GM23338 (cell line): ENCODE measurements around the gene TNS3. TPM values are rescaled to one million over a fixed set of nuclear protein-coding genes. Genes with fewer than 3 reads are reported as not detected.

Experiments used
- ATAC-seq: fragments of 200-7000 bp; cut with Tn5 transposase; 3 replicates; pipeline ENCODE4 v1.9.1; 2020
- DNase-seq: peaks from one replicate; pipeline ENCODE4 v3.0.0-alpha.2; 2015; ENCODE audit warnings: low spot score
- H2AFZ ChIP-seq: fragments of 200-600 bp; sonication (generic); 2 replicates; pipeline ENCODE4 v1.8.0; 2016; ENCODE audit warnings: antibody characterized with exemption, mild to moderate bottlenecking, moderate library complexity
- H3F3A ChIP-seq: fragments of 200-600 bp; sonication (generic); replicated peaks from 2 replicates; pipeline ENCODE4 v1.8.0; 2017; ENCODE audit warnings: antibody characterized with exemption, mixed run types, low read depth
- H3K27ac ChIP-seq: fragments of 200-600 bp; sonication (generic); 2 replicates; pipeline ENCODE4 v1.6.1; 2016; ENCODE audit warnings: low read depth
- H3K27me3 ChIP-seq: fragments of 200-600 bp; sonication (generic); 2 replicates; pipeline ENCODE4 v1.8.0; 2016; ENCODE audit warnings: mild to moderate bottlenecking, mixed run types, moderate library complexity; ENCODE audit not compliant: insufficient read depth
- H3K36me3 ChIP-seq: fragments of 200-600 bp; sonication (generic); 2 replicates; pipeline ENCODE4 v1.8.0; 2016; ENCODE audit warnings: mild to moderate bottlenecking; ENCODE audit not compliant: insufficient read depth
- H3K4me1 ChIP-seq: fragments of 200-600 bp; sonication (generic); 2 replicates; pipeline ENCODE4 v1.8.0; 2016; ENCODE audit warnings: mild to moderate bottlenecking, moderate library complexity; ENCODE audit not compliant: insufficient read depth
- H3K4me2 ChIP-seq: fragments of 200-600 bp; sonication (generic); 2 replicates; pipeline ENCODE4 v1.7.1; 2017; ENCODE audit warnings: mixed run types
- H3K4me3 ChIP-seq: fragments of 200-600 bp; sonication (generic); 2 replicates; pipeline ENCODE4 v1.6.1; 2016; ENCODE audit warnings: mixed run types
- H3K79me2 ChIP-seq: fragments of 200-600 bp; sonication (generic); replicated peaks from 2 replicates; pipeline ENCODE4 v1.8.0; 2017; ENCODE audit warnings: mild to moderate bottlenecking; ENCODE audit not compliant: insufficient read depth
- H3K9me2 ChIP-seq: fragments of 200-600 bp; sonication (generic); 2 replicates; pipeline ENCODE4 v1.8.0; 2017; ENCODE audit not compliant: insufficient read depth
- H4K20me1 ChIP-seq: fragments of 200-600 bp; sonication (generic); replicated peaks from 2 replicates; pipeline ENCODE4 v1.8.0; 2017; ENCODE audit warnings: mild to moderate bottlenecking; ENCODE audit not compliant: insufficient read depth
- H3K27ac Mint-ChIP-seq: 2 replicates; pipeline ENCODE4 v1.8.0; 2020; ENCODE audit warnings: inconsistent platforms, mild to moderate bottlenecking, moderate library complexity, mixed read lengths
- H3K27me3 Mint-ChIP-seq: 3 replicates; pipeline ENCODE4 v1.8.0; 2022; ENCODE audit warnings: low read depth, mild to moderate bottlenecking, moderate library complexity, mixed read lengths, inconsistent platforms; ENCODE audit not compliant: insufficient read depth, poor library complexity
- H3K36me3 Mint-ChIP-seq: 3 replicates; pipeline ENCODE4 v1.8.0; 2021; ENCODE audit warnings: low read depth, mild to moderate bottlenecking, inconsistent platforms, moderate library complexity, mixed read lengths
- H3K4me1 Mint-ChIP-seq: 3 replicates; pipeline ENCODE4 v1.8.0; 2020; ENCODE audit warnings: mild to moderate bottlenecking, inconsistent platforms, mixed read lengths
- H3K4me3 Mint-ChIP-seq: 3 replicates; pipeline ENCODE4 v1.8.0; 2021; ENCODE audit warnings: moderate library complexity, mild to moderate bottlenecking, inconsistent platforms, mixed read lengths
- H3K9me3 Mint-ChIP-seq: 3 replicates; pipeline ENCODE4 v1.8.0; 2020; ENCODE audit warnings: moderate library complexity, mild to moderate bottlenecking, inconsistent platforms, mixed read lengths
- CREB1 ChIP-seq: fragments of 250-450 bp; sonication (Bioruptor Pico); IDR thresholded peaks from 2 replicates; pipeline ENCODE4 v1.5.0; 2020; ENCODE audit warnings: low read depth, mild to moderate bottlenecking, moderate library complexity
- EZH2 ChIP-seq: fragments of 200-600 bp; sonication (generic); IDR thresholded peaks from one replicate; pipeline ENCODE4 v1.8.0; 2017; ENCODE audit warnings: antibody characterized with exemption, mild to moderate bottlenecking, low read depth; ENCODE audit not compliant: unreplicated experiment
- EZH2phosphoT487 ChIP-seq: fragments of 200-600 bp; sonication (generic); IDR thresholded peaks from one replicate; pipeline ENCODE4 v1.8.1; 2018; ENCODE audit warnings: antibody characterized with exemption; ENCODE audit not compliant: unreplicated experiment
- NANOG ChIP-seq: IDR thresholded peaks from 2 replicates; pipeline ENCODE4 v1.6.1; 2016; ENCODE audit warnings: antibody characterized with exemption, borderline replicate concordance
- STAT1 ChIP-seq: IDR thresholded peaks from one replicate; pipeline ENCODE4 v1.6.1; 2016; ENCODE audit warnings: antibody characterized with exemption; ENCODE audit not compliant: unreplicated experiment
- ZNF331 ChIP-seq: fragments of 250-450 bp; sonication (Bioruptor Pico); IDR thresholded peaks from 2 replicates; pipeline ENCODE4 v1.5.0; 2020; ENCODE audit warnings: low read depth, mild to moderate bottlenecking, moderate library complexity
- polyA plus RNA-seq: library from polyadenylated mRNA; unstranded; fragments of >200 nt; fragmentation: Nextera tagmentation; extraction: Ambion mirVana; gene quantifications from 2 replicates; pipeline ENCODE4 v1.2.1, GENCODE V29; 2016
- total RNA-seq: library from RNA; depleted of rRNA; stranded (reverse); fragments of >200 nt; shearing (Covaris generic); gene quantifications from 2 replicates; pipeline ENCODE4 v1.2.3, GENCODE V29; 2014
- TF ChIP-seq, protein P1 (sequence below): fragments of 250-450 bp; sonication (Bioruptor Pico); IDR thresholded peaks from 2 replicates; pipeline ENCODE4 v1.5.0; 2020; ENCODE audit warnings: mild to moderate bottlenecking, moderate library complexity
- TF ChIP-seq, protein P2 (sequence below): IDR thresholded peaks from one replicate; pipeline ENCODE4 v1.6.1; 2018; ENCODE audit warnings: antibody characterized with exemption; ENCODE audit not compliant: unreplicated experiment
- TF ChIP-seq, protein P3 (sequence below), 2 experiments: fragments of 200-600 bp in 1 of 2; sonication (generic) in 1 of 2; conservative IDR thresholded peaks; 2 replicates each; pipeline versions ENCODE4 v1.5.1 to v1.6.1; 2016 to 2017; ENCODE audit warnings: antibody characterized with exemption in 2 of 2, low read depth in 2 of 2, mild to moderate bottlenecking in 2 of 2, moderate library complexity in 1 of 2
- TF ChIP-seq, protein P4 (sequence below): IDR thresholded peaks from 2 replicates; pipeline ENCODE4 v1.6.1; 2016; ENCODE audit warnings: antibody characterized with exemption

Gene TNS3
- total and polyA plus RNA-seq, 2 experiments from 2014 or later = 6.2 to 28.7 TPM

DNA sequence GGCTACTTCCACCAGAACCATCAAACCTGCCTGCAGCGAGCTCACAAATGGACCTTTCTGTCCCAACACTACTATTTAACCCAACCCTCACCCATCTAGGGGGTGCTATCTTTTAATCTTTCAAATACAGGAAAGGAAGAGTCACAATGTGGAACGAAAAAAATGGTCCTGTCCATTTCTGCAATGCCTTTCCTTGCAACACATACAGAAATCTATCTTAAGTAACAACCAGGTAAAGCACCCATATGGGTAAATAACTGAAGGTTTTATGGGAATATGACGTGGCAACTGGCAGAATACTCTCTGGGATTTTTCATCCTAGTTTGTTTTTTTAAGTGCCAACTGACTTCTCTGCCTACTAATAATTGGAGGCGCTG, 24.6 kb downstream of the TNS3 start (continued):
- TF ChIP-seq, protein P1, sequence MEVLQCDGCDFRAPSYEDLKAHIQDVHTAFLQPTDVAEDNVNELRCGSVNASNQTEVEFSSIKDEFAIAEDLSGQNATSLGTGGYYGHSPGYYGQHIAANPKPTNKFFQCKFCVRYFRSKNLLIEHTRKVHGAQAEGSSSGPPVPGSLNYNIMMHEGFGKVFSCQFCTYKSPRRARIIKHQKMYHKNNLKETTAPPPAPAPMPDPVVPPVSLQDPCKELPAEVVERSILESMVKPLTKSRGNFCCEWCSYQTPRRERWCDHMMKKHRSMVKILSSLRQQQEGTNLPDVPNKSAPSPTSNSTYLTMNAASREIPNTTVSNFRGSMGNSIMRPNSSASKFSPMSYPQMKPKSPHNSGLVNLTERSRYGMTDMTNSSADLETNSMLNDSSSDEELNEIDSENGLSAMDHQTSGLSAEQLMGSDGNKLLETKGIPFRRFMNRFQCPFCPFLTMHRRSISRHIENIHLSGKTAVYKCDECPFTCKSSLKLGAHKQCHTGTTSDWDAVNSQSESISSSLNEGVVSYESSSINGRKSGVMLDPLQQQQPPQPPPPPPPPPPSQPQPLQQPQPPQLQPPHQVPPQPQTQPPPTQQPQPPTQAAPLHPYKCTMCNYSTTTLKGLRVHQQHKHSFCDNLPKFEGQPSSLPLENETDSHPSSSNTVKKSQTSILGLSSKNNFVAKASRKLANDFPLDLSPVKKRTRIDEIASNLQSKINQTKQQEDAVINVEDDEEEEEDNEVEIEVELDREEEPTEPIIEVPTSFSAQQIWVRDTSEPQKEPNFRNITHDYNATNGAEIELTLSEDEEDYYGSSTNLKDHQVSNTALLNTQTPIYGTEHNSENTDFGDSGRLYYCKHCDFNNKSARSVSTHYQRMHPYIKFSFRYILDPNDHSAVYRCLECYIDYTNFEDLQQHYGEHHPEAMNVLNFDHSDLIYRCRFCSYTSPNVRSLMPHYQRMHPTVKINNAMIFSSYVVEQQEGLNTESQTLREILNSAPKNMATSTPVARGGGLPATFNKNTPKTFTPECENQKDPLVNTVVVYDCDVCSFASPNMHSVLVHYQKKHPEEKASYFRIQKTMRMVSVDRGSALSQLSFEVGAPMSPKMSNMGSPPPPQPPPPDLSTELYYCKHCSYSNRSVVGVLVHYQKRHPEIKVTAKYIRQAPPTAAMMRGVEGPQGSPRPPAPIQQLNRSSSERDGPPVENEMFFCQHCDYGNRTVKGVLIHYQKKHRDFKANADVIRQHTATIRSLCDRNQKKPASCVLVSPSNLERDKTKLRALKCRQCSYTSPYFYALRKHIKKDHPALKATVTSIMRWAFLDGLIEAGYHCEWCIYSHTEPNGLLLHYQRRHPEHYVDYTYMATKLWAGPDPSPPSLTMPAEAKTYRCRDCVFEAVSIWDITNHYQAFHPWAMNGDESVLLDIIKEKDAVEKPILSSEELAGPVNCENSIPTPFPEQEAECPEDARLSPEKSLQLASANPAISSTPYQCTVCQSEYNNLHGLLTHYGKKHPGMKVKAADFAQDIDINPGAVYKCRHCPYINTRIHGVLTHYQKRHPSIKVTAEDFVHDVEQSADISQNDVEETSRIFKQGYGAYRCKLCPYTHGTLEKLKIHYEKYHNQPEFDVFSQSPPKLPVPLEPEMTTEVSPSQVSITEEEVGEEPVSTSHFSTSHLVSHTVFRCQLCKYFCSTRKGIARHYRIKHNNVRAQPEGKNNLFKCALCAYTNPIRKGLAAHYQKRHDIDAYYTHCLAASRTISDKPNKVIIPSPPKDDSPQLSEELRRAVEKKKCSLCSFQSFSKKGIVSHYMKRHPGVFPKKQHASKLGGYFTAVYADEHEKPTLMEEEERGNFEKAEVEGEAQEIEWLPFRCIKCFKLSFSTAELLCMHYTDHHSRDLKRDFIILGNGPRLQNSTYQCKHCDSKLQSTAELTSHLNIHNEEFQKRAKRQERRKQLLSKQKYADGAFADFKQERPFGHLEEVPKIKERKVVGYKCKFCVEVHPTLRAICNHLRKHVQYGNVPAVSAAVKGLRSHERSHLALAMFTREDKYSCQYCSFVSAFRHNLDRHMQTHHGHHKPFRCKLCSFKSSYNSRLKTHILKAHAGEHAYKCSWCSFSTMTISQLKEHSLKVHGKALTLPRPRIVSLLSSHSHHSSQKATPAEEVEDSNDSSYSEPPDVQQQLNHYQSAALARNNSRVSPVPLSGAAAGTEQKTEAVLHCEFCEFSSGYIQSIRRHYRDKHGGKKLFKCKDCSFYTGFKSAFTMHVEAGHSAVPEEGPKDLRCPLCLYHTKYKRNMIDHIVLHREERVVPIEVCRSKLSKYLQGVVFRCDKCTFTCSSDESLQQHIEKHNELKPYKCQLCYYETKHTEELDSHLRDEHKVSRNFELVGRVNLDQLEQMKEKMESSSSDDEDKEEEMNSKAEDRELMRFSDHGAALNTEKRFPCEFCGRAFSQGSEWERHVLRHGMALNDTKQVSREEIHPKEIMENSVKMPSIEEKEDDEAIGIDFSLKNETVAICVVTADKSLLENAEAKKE (CRISPR knock-in tag) = no peak
- TF ChIP-seq, protein P2, sequence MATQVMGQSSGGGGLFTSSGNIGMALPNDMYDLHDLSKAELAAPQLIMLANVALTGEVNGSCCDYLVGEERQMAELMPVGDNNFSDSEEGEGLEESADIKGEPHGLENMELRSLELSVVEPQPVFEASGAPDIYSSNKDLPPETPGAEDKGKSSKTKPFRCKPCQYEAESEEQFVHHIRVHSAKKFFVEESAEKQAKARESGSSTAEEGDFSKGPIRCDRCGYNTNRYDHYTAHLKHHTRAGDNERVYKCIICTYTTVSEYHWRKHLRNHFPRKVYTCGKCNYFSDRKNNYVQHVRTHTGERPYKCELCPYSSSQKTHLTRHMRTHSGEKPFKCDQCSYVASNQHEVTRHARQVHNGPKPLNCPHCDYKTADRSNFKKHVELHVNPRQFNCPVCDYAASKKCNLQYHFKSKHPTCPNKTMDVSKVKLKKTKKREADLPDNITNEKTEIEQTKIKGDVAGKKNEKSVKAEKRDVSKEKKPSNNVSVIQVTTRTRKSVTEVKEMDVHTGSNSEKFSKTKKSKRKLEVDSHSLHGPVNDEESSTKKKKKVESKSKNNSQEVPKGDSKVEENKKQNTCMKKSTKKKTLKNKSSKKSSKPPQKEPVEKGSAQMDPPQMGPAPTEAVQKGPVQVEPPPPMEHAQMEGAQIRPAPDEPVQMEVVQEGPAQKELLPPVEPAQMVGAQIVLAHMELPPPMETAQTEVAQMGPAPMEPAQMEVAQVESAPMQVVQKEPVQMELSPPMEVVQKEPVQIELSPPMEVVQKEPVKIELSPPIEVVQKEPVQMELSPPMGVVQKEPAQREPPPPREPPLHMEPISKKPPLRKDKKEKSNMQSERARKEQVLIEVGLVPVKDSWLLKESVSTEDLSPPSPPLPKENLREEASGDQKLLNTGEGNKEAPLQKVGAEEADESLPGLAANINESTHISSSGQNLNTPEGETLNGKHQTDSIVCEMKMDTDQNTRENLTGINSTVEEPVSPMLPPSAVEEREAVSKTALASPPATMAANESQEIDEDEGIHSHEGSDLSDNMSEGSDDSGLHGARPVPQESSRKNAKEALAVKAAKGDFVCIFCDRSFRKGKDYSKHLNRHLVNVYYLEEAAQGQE = no peak
- no peak for TF ChIP-seq ZNF331 (CRISPR knock-in tag)

DNA sequence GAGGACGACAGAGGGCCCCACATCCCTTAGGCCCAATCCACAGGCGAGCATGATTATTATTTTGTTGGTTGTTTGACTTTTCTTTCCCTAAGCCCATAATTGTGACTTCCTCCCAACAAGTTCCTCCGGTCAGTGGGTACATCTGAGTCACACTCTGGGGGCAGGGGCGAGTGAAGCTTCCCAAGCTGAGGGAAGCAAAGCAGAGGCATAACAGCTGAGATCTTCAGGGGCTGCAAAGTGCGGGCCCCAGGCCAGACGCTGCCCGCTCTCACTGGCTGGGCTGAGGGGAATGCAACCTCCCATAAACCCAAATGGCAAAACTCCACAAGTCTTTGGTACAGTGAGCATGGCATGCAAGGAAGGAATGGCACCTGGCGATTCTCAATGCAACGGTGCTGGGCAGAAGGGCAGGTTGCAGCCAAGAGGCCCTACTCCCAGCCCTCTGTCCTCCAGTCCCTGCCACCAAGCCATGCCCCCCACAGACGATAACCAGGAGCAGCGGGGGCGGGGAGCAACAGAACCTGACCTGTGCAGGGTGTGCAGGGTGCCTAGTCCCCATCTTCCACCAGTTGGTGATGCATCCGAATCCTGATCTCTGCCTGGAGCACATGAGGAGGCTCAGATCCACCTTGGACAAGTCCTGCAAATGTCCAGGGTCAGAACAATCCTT, 25.3 kb downstream of the TNS3 start:
- DNase-seq = no peak
- Histone ChIP-seq H3K79me2 (peaks cover 57% of the 10 kb centered on the region), H3F3A (0 out of 2 replicates have a peak, but pooled peaks cover 3% of the 10 kb centered on the region), H3K4me1 (peaks cover 27% of the 10 kb centered on the region), H3K27ac (no peak overlapping the region), H3K27me3 (no peaks in the 10 kb centered on the region), H3K9me2 (no peaks in the 10 kb centered on the region), H3K36me3 (no peaks in the 10 kb centered on the region), H3K4me2 (no peak overlapping the region), H2AFZ (no peak overlapping the region), H3K4me3 (no peak overlapping the region), H4K20me1 (no peaks in the 10 kb centered on the region; the same call in 1 of the 2 replicates)
- Mint-ChIP-seq H3K36me3 (peaks cover 8% of the 10 kb centered on the region; the same call in 2 of the 3 replicates), H3K4me3 (no peak overlapping the region), H3K9me3 (no peaks in the 10 kb centered on the region), H3K27me3 (peaks cover 9% of the 10 kb centered on the region), H3K27ac (no peak overlapping the region), H3K4me1 (peaks cover 29% of the 10 kb centered on the region)
- no peak for ATAC-seq
- no peak for TF ChIP-seq STAT1
- TF ChIP-seq EZH2 = no peak
- TF ChIP-seq, protein P3, sequence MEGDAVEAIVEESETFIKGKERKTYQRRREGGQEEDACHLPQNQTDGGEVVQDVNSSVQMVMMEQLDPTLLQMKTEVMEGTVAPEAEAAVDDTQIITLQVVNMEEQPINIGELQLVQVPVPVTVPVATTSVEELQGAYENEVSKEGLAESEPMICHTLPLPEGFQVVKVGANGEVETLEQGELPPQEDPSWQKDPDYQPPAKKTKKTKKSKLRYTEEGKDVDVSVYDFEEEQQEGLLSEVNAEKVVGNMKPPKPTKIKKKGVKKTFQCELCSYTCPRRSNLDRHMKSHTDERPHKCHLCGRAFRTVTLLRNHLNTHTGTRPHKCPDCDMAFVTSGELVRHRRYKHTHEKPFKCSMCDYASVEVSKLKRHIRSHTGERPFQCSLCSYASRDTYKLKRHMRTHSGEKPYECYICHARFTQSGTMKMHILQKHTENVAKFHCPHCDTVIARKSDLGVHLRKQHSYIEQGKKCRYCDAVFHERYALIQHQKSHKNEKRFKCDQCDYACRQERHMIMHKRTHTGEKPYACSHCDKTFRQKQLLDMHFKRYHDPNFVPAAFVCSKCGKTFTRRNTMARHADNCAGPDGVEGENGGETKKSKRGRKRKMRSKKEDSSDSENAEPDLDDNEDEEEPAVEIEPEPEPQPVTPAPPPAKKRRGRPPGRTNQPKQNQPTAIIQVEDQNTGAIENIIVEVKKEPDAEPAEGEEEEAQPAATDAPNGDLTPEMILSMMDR (conservative IDR thresholded peaks at IDR 0.05; ENCODE audit: low read depth in 2 of 2) = no peak
- TF ChIP-seq NANOG = no peak
- TF ChIP-seq EZH2phosphoT487 = no peak
- TF ChIP-seq, protein P4, sequence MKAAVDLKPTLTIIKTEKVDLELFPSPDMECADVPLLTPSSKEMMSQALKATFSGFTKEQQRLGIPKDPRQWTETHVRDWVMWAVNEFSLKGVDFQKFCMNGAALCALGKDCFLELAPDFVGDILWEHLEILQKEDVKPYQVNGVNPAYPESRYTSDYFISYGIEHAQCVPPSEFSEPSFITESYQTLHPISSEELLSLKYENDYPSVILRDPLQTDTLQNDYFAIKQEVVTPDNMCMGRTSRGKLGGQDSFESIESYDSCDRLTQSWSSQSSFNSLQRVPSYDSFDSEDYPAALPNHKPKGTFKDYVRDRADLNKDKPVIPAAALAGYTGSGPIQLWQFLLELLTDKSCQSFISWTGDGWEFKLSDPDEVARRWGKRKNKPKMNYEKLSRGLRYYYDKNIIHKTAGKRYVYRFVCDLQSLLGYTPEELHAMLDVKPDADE = no peak
- TF ChIP-seq CREB1 (CRISPR knock-in tag) = no peak
